Neural cell (in vitro differentiated cells): ENCODE measurements around the gene STUM.

ENCODE experiments used
- CTCF ChIP-seq: fragments of 450-650 bp; IDR thresholded peaks from 2 replicates; pipeline ENCODE4 v1.5.1; 2014; ENCODE audit warnings: antibody characterized with exemption, mild to moderate bottlenecking, moderate library complexity; ENCODE audit not compliant: poor library complexity, severe bottlenecking
- POLR2AphosphoS5 ChIP-seq: IDR thresholded peaks from 2 replicates; pipeline ENCODE4 v1.6.1; 2012

DNA sequence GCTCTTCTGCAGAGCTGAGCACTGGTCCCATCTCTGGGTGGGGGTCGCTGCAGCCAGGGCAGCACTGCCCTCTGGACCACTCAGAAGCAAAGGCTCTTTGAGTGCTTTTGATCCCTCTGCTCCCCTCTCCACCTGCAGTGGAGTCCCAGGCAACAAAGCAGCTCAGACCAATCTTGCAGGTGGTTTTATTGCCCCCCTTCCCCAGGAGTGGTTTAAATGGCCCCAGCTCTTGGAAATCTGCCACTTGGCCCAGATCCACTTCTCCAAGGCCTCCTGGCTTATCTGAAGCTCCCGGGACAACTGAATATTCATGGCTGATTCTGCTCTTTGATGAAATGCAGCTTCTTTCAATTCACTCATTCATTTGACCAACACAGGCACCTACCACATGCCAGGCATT, 2.7 kb downstream of the STUM start:
- TF ChIP-seq CTCF (no peak), POLR2AphosphoS5 (no peak)
